ENCODE results near the gene KBTBD13. TPM values are rescaled to one million over a fixed set of nuclear protein-coding genes. Genes with fewer than 3 reads are reported as not detected.
"Not testable (repeated sequence)": the region's sequence is repeated elsewhere in the genome, so short reads cannot be mapped to it uniquely, and the experiment has no call there.

KBTBD13 gene
- total RNA-seq, 1 donor from 2014 or later, result not detected

GRCh38 chr15:65041787-65042186 lies 34.8 kb upstream of the KBTBD13 start:
- no peaks in the 10 kb centered on the region for H3K9me3 ChIP-seq
- no peak overlapping the region for H3K4me3 ChIP-seq
- TF ChIP-seq CTCF (IDR thresholded peaks at IDR 0.05) (no peak), POLR2AphosphoS5 (IDR thresholded peaks at IDR 0.05; ENCODE audit: insufficient read depth in 1 of 2, low read depth in 1 of 2) (no peak), POLR2A (IDR thresholded peaks at IDR 0.05) (no peak)
- H3K4me1 ChIP-seq, result peaks cover 36% of the 10 kb centered on the region
- no peak overlapping the region for H3K27ac ChIP-seq
- H3K36me3 ChIP-seq, result no peaks in the 10 kb centered on the region
- DNase-seq (ENCODE audit: extremely low spot score in 2 of 2), result no peak
- intact Hi-C loops (cut with DNase I), result loop anchor here (5.0 kb wide), 1 partner anchor 36 kb away; the partner anchor contains the start of gene KBTBD13
- no peaks in the 10 kb centered on the region for H3K27me3 ChIP-seq

GRCh38 chr15:65042776-65043327 lies 33.7 kb upstream of the KBTBD13 start:
- no peak for DNase-seq (ENCODE audit: extremely low spot score in 2 of 2)
- H3K27me3 ChIP-seq, result no peaks in the 10 kb centered on the region
- intact Hi-C loops (cut with DNase I), result loop anchor here (5.0 kb wide), 1 partner anchor 34 kb away; the partner anchor contains the start of gene KBTBD13
- H3K4me3 ChIP-seq, result no peak overlapping the region
- no peaks in the 10 kb centered on the region for H3K9me3 ChIP-seq
- H3K27ac ChIP-seq, result peak overlapping the region; percentile 18
- TF ChIP-seq POLR2AphosphoS5 (IDR thresholded peaks at IDR 0.05; ENCODE audit: insufficient read depth in 1 of 2, low read depth in 1 of 2) (no peak), POLR2A (IDR thresholded peaks at IDR 0.05) (no peak), CTCF (IDR thresholded peaks at IDR 0.05) (no peak)
- peaks cover 36% of the 10 kb centered on the region for H3K4me1 ChIP-seq
- no peaks in the 10 kb centered on the region for H3K36me3 ChIP-seq

- peaks cover 36% of the 10 kb centered on the region for H3K4me1 ChIP-seq
- H3K27me3 ChIP-seq; H3K4me3 ChIP-seq; H3K36me3 ChIP-seq; DNase-seq (ENCODE audit: extremely low spot score in 2 of 2); H3K27ac ChIP-seq; H3K9me3 ChIP-seq: not testable (repeated sequence)
- intact Hi-C loops (cut with DNase I), result loop anchor here (5.0 kb wide), 1 partner anchor 33 kb away; the partner anchor contains the start of gene KBTBD13
Measured at GRCh38 chr15:65044218-65044617, 32.3 kb upstream of the KBTBD13 start.

- intact Hi-C loops (cut with DNase I), result loop anchor here (5.0 kb wide), 1 partner anchor 32 kb away; the partner anchor contains the start of gene KBTBD13
- peaks cover 41% of the 10 kb centered on the region for H3K4me1 ChIP-seq
- H3K27me3 ChIP-seq, result no peaks in the 10 kb centered on the region
- H3K9me3 ChIP-seq, result no peaks in the 10 kb centered on the region
- no peaks in the 10 kb centered on the region for H3K36me3 ChIP-seq
- H3K4me3 ChIP-seq, result no peak within 1 kb of the TSS
- TF ChIP-seq POLR2AphosphoS5 (IDR thresholded peaks at IDR 0.05; ENCODE audit: insufficient read depth in 1 of 2, low read depth in 1 of 2) (no peak), CTCF (IDR thresholded peaks at IDR 0.05) (no peak), POLR2A (IDR thresholded peaks at IDR 0.05) (no peak)
- no peak within 1 kb of the TSS for H3K27ac ChIP-seq
- no peak for DNase-seq (ENCODE audit: extremely low spot score in 2 of 2)
Measured at GRCh38 chr15:65044724-65045481, 31.6 kb upstream of the KBTBD13 start, which contains the start of gene SLC51B. SLC51B (plus strand) TSS chr15:65045387; CDS start chr15:65050005, 4,618 bp downstream.

GRCh38 chr15:65048241-65048640 lies 28.3 kb upstream of the KBTBD13 start:
- no peak overlapping the region for H3K27ac ChIP-seq

More at GRCh38 chr15:65048241-65048640, 28.3 kb upstream of the KBTBD13 start:
- intact Hi-C loops (cut with DNase I), result no loop called here
- no peak for DNase-seq (ENCODE audit: extremely low spot score in 2 of 2)
- TF ChIP-seq CTCF (IDR thresholded peaks at IDR 0.05) (no peak), POLR2A (IDR thresholded peaks at IDR 0.05) (no peak), POLR2AphosphoS5 (IDR thresholded peaks at IDR 0.05; ENCODE audit: insufficient read depth in 1 of 2, low read depth in 1 of 2) (no peak)
- no peaks in the 10 kb centered on the region for H3K9me3 ChIP-seq
- H3K4me1 ChIP-seq, result peaks cover 34% of the 10 kb centered on the region
- no peaks in the 10 kb centered on the region for H3K36me3 ChIP-seq
- H3K27me3 ChIP-seq, result no peaks in the 10 kb centered on the region
- H3K4me3 ChIP-seq, result no peak overlapping the region
